Breast epithelium (tissue), 4 donors: ENCODE data around the gene RUFY1. TPM values are rescaled to one million over a fixed set of nuclear protein-coding genes. Genes with fewer than 3 reads are reported as not detected.
"Not testable (repeated sequence)": the region's sequence is repeated elsewhere in the genome, so short reads cannot be mapped to it uniquely, and the experiment has no call there.

ENCODE experiments used
- DNase-seq, 2 donors: peaks; one replicate each; pipeline ENCODE4 v3.0.0-alpha.2; 2019; ENCODE audit warnings: low spot score in 2 of 2
- H3K27ac ChIP-seq, 2 donors: fragments of 200-600 bp; sonication (generic) in 1 of 2; one replicate each; pipeline ENCODE4 v1.5.1; 2016 to 2019; ENCODE audit warnings: mild to moderate bottlenecking in 1 of 2
- H3K27me3 ChIP-seq, 2 donors: fragments of 200-600 bp; sonication (generic) in 1 of 2; one replicate each; pipeline versions ENCODE4 v1.5.1 to v1.6.0; 2017 to 2019; ENCODE audit warnings: control low read depth in 1 of 2, mild to moderate bottlenecking in 1 of 2
- H3K36me3 ChIP-seq: fragments of 200-600 bp; one replicate; pipeline ENCODE4 v1.5.1; 2019
- H3K4me1 ChIP-seq, 2 donors: fragments of 200-600 bp; sonication (generic); one replicate each; pipeline ENCODE4 v1.5.1; 2016 to 2019; ENCODE audit warnings: control low read depth in 1 of 2
- H3K4me3 ChIP-seq, 3 donors: fragments of 200-600 bp; sonication (generic); 1 replicate in 2 of 3; 2 replicates in 1 of 3; pipeline ENCODE4 v1.5.1; 2016 to 2019; ENCODE audit warnings: mild to moderate bottlenecking in 3 of 3, moderate library complexity in 2 of 3
- H3K9me3 ChIP-seq, 2 donors: fragments of 200-600 bp; sonication (generic) in 1 of 2; one replicate each; pipeline ENCODE4 v1.5.1; 2016 to 2019; ENCODE audit warnings: control low read depth in 1 of 2
- POLR2A ChIP-seq: fragments of 450-650 bp; IDR thresholded peaks from one replicate; pipeline ENCODE4 v1.6.1; 2016; ENCODE audit warnings: antibody characterized with exemption, mild to moderate bottlenecking, moderate library complexity
- POLR2AphosphoS5 ChIP-seq, 3 donors: sonication (generic); formaldehyde crosslinking; IDR thresholded peaks; one replicate each; pipeline ENCODE4 v1.6.1; 2017; ENCODE audit warnings: antibody characterized with exemption in 3 of 3
- intact Hi-C: fragments of 100-400 bp; cut with DNase I; formaldehyde crosslinking; loops from one replicate; pipeline ENCODE4 v1.15.1; 2023; ENCODE audit warnings: low total_unique reads
- total RNA-seq, 3 donors: library from RNA; depleted of rRNA; stranded (reverse); fragments of >200 nt; gene quantifications; one replicate each; pipeline ENCODE4 v1.1.0, GENCODE V29; 2016
- TF ChIP-seq, protein P1 (sequence below), 3 donors: fragments of 450-650 bp; IDR thresholded peaks; one replicate each; pipeline ENCODE4 v1.5.1; 2016 to 2017; ENCODE audit warnings: antibody characterized with exemption in 3 of 3, mild to moderate bottlenecking in 3 of 3, moderate library complexity in 3 of 3

The RUFY1 gene
- total RNA-seq, 3 donors from 2014 or later = 51.8 to 70.0 (median 62.6) TPM

- H3K4me1 ChIP-seq = peaks cover 0 to 35% of the 10 kb centered on the region in 2 donors
Observed at GRCh38 chr5:179623003-179623905, 72.9 kb downstream of the RUFY1 start, which contains the start of gene HNRNPH1. Gene HNRNPH1 (minus strand): TSS chr5:179623671. CDS start chr5:179623133, 538 bp downstream.

DNA sequence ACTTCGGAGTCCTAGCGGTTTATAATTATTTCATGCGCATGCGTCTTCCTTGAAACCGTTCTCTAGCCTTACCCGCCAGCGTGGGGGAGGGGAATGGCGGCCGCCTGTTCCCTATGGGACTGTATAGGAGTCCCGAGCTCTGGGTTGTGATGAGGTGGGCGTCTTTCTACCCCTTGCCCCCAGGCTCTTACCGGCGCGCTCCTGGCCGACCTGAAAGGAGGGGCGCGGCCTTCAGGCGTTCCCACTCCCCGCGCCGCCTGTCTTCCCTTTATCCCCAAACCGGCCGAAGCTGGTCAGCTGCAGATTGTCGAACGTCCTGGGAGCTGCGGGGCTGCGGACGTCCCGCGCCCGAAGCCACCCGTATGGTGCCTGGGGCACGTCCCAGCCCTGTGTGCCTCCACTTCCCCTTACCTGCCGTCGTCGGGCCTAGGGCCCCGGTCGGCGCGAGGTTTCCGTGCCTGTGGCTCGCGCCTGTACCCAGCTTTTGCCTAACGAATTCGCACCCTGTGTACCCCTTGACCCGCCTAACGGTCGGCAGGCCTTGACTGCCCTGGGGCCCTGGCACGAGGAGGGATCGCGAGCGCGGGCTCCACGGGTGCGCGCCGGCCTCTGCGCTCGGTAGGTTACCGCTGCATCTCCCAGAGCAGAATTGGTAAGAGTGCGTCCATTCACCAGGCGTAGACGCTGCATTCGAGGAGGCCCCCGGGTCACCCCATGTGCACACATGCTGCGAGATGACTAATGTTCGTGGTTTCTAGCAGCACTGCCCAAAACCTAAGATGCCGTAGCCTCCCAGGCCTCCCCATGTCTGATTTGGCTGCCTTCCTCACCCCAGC is 73.8 kb downstream of the RUFY1 start:
- intact Hi-C loops = no loop called here
- peak overlapping the region; percentile 99 to 100 for H3K27ac ChIP-seq
- DNase-seq = peak in 1 of 2 donors; percentile 36
- peak overlapping the region; percentile 93 to 100 (median 100) for H3K4me3 ChIP-seq
- no peaks in the 10 kb centered on the region for H3K27me3 ChIP-seq
- no peaks in the 10 kb centered on the region for H3K9me3 ChIP-seq
- TF ChIP-seq, protein P1, sequence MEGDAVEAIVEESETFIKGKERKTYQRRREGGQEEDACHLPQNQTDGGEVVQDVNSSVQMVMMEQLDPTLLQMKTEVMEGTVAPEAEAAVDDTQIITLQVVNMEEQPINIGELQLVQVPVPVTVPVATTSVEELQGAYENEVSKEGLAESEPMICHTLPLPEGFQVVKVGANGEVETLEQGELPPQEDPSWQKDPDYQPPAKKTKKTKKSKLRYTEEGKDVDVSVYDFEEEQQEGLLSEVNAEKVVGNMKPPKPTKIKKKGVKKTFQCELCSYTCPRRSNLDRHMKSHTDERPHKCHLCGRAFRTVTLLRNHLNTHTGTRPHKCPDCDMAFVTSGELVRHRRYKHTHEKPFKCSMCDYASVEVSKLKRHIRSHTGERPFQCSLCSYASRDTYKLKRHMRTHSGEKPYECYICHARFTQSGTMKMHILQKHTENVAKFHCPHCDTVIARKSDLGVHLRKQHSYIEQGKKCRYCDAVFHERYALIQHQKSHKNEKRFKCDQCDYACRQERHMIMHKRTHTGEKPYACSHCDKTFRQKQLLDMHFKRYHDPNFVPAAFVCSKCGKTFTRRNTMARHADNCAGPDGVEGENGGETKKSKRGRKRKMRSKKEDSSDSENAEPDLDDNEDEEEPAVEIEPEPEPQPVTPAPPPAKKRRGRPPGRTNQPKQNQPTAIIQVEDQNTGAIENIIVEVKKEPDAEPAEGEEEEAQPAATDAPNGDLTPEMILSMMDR (IDR thresholded peaks at IDR 0.05) = no peak
- peaks cover 0 to 28% of the 10 kb centered on the region in 2 donors for H3K4me1 ChIP-seq
- no peaks in the 10 kb centered on the region for H3K36me3 ChIP-seq

More at GRCh38 chr5:179623003-179623905, 72.9 kb downstream of the RUFY1 start, which contains the start of gene HNRNPH1:
- peak within 1 kb of the TSS; percentile 93 to 100 (median 100) for H3K4me3 ChIP-seq
- peak; percentile 100 for TF ChIP-seq POLR2A
- TF ChIP-seq, protein P1 (IDR thresholded peaks at IDR 0.05) = peak; percentile 5 to 34 (median 20)
- peak; percentile 100 for TF ChIP-seq POLR2AphosphoS5 (IDR thresholded peaks at IDR 0.05)
- no peaks in the 10 kb centered on the region for H3K9me3 ChIP-seq
- no peaks in the 10 kb centered on the region for H3K36me3 ChIP-seq
- intact Hi-C loops = no loop called here
- H3K27ac ChIP-seq = peak within 1 kb of the TSS; percentile 99 to 100
- peak; percentile 98 to 100 for DNase-seq
- H3K27me3 ChIP-seq = no peaks in the 10 kb centered on the region

GRCh38 chr5:179624841-179625271 is 74.5 kb downstream of the RUFY1 start:
- Histone ChIP-seq H3K4me1 (peaks cover 0 to 22% of the 10 kb centered on the region in 2 donors), H3K9me3 (no peaks in the 10 kb centered on the region), H3K36me3 (no peaks in the 10 kb centered on the region), H3K4me3 (peak overlapping the region; percentile 93 to 100 (median 100)), H3K27me3 (no peaks in the 10 kb centered on the region), H3K27ac (peak overlapping the region; percentile 99 to 100)
- intact Hi-C loops = no loop called here
- no peak for DNase-seq
- TF ChIP-seq POLR2A (no peak), POLR2AphosphoS5 (IDR thresholded peaks at IDR 0.05) (no peak)
- TF ChIP-seq, protein P1 (IDR thresholded peaks at IDR 0.05) = no peak

DNA sequence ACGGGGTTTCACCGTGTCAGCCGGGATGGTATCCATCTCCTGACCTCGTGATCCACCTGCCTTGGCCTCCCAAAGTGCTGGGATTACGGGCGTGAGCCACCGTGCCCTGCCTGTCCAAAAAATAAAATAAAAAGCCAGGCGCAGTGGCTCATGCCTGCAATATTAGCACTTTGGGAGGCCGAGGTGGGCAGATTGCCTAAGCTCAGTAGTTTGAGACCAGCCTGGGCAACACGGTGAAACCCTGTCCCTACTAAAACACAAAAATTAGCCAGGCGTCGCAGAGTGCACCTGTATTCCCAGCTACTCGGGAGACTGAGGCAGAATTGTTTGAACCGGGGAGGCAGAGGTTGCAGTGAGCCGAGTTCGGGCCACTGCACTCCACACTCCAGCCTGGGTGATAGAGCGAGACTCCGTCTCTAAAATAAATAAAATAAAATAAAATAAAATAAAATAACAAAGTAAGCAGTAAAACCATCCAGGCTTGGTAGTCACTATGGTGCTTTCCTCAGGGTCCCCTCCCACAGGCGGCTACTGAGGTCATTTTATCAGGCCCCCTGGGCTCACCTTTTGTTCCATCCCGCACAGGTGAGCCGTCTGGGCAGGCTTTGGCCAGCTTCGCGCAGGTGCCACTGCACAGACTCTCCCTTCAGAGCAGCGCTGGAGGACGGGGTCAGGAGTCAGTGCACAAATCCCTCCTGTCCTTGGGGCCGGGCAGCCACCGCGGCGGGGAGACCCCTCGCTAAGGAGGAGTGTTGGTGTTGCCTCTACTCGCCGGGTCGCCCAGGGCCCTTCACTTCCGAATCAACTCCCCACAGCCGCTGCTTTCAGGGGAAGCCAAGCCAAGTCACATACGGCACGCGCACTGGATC is 83.4 kb downstream of the RUFY1 start:
- H3K9me3 ChIP-seq, intact Hi-C loops, DNase-seq, H3K27me3 ChIP-seq, H3K27ac ChIP-seq, H3K4me1 ChIP-seq, H3K36me3 ChIP-seq: not testable (repeated sequence)
- H3K4me3 ChIP-seq = peak overlapping the region; percentile 29 to 59 (median 38)

DNA sequence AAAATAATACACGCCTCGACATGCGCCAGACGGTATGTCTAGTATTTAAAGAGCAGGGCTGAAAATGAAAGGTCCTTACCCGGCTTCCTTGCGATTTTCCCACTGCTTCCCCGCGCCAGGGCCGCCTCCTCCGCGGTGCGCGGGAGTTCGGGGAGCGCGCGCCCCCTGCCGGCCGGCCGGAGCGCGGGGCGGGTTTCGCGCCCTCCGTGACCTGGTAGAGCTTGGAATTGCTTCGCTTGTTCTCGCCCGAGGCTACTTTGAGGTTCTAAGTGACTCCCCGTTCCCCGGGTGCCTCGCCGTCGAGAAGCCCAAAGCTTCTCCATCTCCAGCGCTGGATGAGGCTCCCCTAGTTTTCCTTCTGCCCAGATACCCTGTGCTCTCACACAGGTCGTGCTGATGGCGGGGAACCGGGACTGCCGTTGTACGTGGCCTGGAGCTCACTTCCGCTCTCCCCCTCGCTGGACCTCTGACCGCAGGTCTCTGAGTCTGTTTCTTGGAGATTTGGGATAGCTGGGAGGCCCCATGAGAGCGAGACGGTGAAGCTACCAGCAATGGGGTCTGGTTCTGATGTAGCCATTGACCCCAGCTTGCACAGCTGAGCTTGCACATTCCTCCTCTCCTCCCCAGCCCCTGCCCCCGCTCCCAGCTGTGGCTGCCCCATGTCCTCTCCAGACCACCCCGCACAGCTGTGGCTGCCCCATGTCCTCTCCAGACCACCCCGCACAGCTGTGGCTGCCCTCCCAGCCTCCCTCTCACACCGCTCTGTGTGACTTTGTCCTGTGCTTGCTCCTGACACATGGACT is 84.2 kb downstream of the RUFY1 start:
- DNase-seq, H3K9me3 ChIP-seq, H3K4me1 ChIP-seq, H3K27ac ChIP-seq, H3K27me3 ChIP-seq, intact Hi-C loops, H3K36me3 ChIP-seq: not testable (repeated sequence)
- H3K4me3 ChIP-seq = peak overlapping the region in 1 of 3 donors; percentile 15

- H3K9me3 ChIP-seq, H3K27me3 ChIP-seq, H3K27ac ChIP-seq, intact Hi-C loops, H3K36me3 ChIP-seq, H3K4me3 ChIP-seq, DNase-seq, H3K4me1 ChIP-seq: not testable (repeated sequence)
Observed at GRCh38 chr5:179639296-179639695, 88.9 kb downstream of the RUFY1 start.

GRCh38 chr5:179641745-179642144 is 91.4 kb downstream of the RUFY1 start:
- DNase-seq, H3K36me3 ChIP-seq, H3K9me3 ChIP-seq, H3K27me3 ChIP-seq, H3K27ac ChIP-seq, H3K4me1 ChIP-seq, H3K4me3 ChIP-seq, intact Hi-C loops: not testable (repeated sequence)

GRCh38 chr5:179642626-179643025 is 92.3 kb downstream of the RUFY1 start:
- H3K27me3 ChIP-seq, intact Hi-C loops, DNase-seq, H3K9me3 ChIP-seq, H3K4me1 ChIP-seq, H3K36me3 ChIP-seq, H3K4me3 ChIP-seq, H3K27ac ChIP-seq: not testable (repeated sequence)
